ENCODE results near the gene RDH8. TPM values are rescaled to one million over a fixed set of nuclear protein-coding genes. Genes with fewer than 3 reads are reported as not detected.

RDH8 gene
- total and polyA plus RNA-seq, 4 donors = not detected

- WGBS = 82% methylated on average over 17 of the region's 17 CpGs
Observed at GRCh38 chr19:10005632-10006334, 7.5 kb upstream of the RDH8 start.

More at GRCh38 chr19:10005632-10006334, 7.5 kb upstream of the RDH8 start:
- no peak overlapping the region for H3K4me3 ChIP-seq (ENCODE audit: low read depth in 1 of 3, low read length in 3 of 3)
- no peak for TF ChIP-seq JUND (IDR thresholded peaks at IDR 0.05)
- TF ChIP-seq ATF3 (IDR thresholded peaks at IDR 0.05) = no peak
- no peak for TF ChIP-seq RXRA (IDR thresholded peaks at IDR 0.05)
- no peak for TF ChIP-seq CTCF (IDR thresholded peaks at IDR 0.05; ENCODE audit: low read depth, low read length, missing input control)
- TF ChIP-seq FOXA2 (IDR thresholded peaks at IDR 0.05) = no peak
- no peak for TF ChIP-seq ZBTB33 (IDR thresholded peaks at IDR 0.05)
- no peak for TF ChIP-seq HNF4A (conservative IDR thresholded peaks at IDR 0.05)
- TF ChIP-seq MAX (IDR thresholded peaks at IDR 0.05) = no peak
- TF ChIP-seq HNF4G (IDR thresholded peaks at IDR 0.05) = no peak
- no peak for TF ChIP-seq RAD21 (IDR thresholded peaks at IDR 0.05)
- TF ChIP-seq REST (IDR thresholded peaks at IDR 0.05) = no peak
- TF ChIP-seq EGR1 (IDR thresholded peaks at IDR 0.05; ENCODE audit: low read depth in 2 of 2) = no peak
- no peak for TF ChIP-seq TAF1 (conservative IDR thresholded peaks at IDR 0.05)
- H3K36me3 ChIP-seq (ENCODE audit: control insufficient read depth in 4 of 4, insufficient read depth in 3 of 4, low read depth in 1 of 4, low read length in 3 of 4) = no peaks in the 10 kb centered on the region
- no peak for DNase-seq (ENCODE audit: low spot score)
- H3K9ac ChIP-seq (ENCODE audit: low read depth in 1 of 2, low read length in 2 of 2) = no peak overlapping the region
- H3K9me3 ChIP-seq (ENCODE audit: control insufficient read depth in 4 of 4, low read length in 3 of 4) = no peaks in the 10 kb centered on the region
- peaks cover 8 to 22% (median 22%) of the 10 kb centered on the region in 4 donors for H3K4me1 ChIP-seq (ENCODE audit: control insufficient read depth in 4 of 4, insufficient read depth in 4 of 4, low read length in 3 of 4)
- H3K27ac ChIP-seq (ENCODE audit: low read depth in 1 of 2, low read length in 2 of 2) = peak overlapping the region in 1 of 2 donors; percentile 12
- peaks cover 0 to 2% (median 0%) of the 10 kb centered on the region in 4 donors for H3K27me3 ChIP-seq (ENCODE audit: control insufficient read depth in 4 of 4, insufficient read depth in 4 of 4, low read length in 3 of 4)
